CD14-positive monocyte (primary cell): ENCODE data around the gene SLC36A3. TPM values are rescaled to one million over a fixed set of nuclear protein-coding genes. Genes with fewer than 3 reads are reported as not detected.

Experiments used
- DNase-seq, 3 donors: peaks; one replicate each; pipeline ENCODE4 v3.0.0-alpha.2; 2011 to 2022
- H2AFZ ChIP-seq: 2 replicates; pipeline ENCODE4 v1.6.0; 2012; ENCODE audit warnings: mild to moderate bottlenecking, low read depth, low read length, inconsistent platforms; ENCODE audit not compliant: insufficient read depth, poor library complexity, severe bottlenecking
- H3K27ac ChIP-seq, 2 donors: 1 replicate in 1 of 2; 2 replicates in 1 of 2; pipeline ENCODE4 v1.5.1; 2012 to 2013; ENCODE audit warnings: low read length in 2 of 2, control low read depth in 1 of 2, inconsistent platforms in 1 of 2, low read depth in 1 of 2, mild to moderate bottlenecking in 1 of 2
- H3K27me3 ChIP-seq, 2 donors: one replicate each; pipeline versions ENCODE4 v1.6.0 to v1.6.1; 2011 to 2013; ENCODE audit warnings: low read length in 2 of 2; ENCODE audit not compliant: control insufficient read depth in 2 of 2, insufficient read depth in 2 of 2
- H3K36me3 ChIP-seq, 2 donors: replicated peaks in 1 of 2; 1 replicate in 1 of 2; 2 replicates in 1 of 2; pipeline versions ENCODE4 v1.5.1 to v1.6.1; 2012 to 2013; ENCODE audit warnings: low read length in 2 of 2, control low read depth in 1 of 2, inconsistent platforms in 1 of 2, mild to moderate bottlenecking in 1 of 2; ENCODE audit not compliant: insufficient read depth in 2 of 2, control insufficient read depth in 1 of 2
- H3K4me1 ChIP-seq, 2 donors: 1 replicate in 1 of 2; 2 replicates in 1 of 2; pipeline versions ENCODE4 v1.5.1 to v1.6.1; 2012 to 2013; ENCODE audit warnings: low read length in 2 of 2, control low read depth in 1 of 2, inconsistent platforms in 1 of 2, mild to moderate bottlenecking in 1 of 2, moderate library complexity in 1 of 2; ENCODE audit not compliant: insufficient read depth in 2 of 2, control insufficient read depth in 1 of 2
- H3K4me2 ChIP-seq: replicated peaks from 2 replicates; pipeline ENCODE3; 2012; ENCODE audit warnings: low read length, moderate library complexity, mild to moderate bottlenecking; ENCODE audit not compliant: poor library complexity, severe bottlenecking; ENCODE audit errors: extremely low read depth
- H3K4me3 ChIP-seq, 3 experiments: fragments of 200-600 bp in 1 of 3; sonication (generic) in 1 of 3; replicated peaks in 1 of 3; 1 replicate in 2 of 3; 2 replicates in 1 of 3; pipeline ENCODE4 v1.5.1; 2011 to 2013; ENCODE audit warnings: low read length in 3 of 3, mild to moderate bottlenecking in 3 of 3, control low read depth in 2 of 3, low read depth in 2 of 3, inconsistent platforms in 1 of 3, moderate library complexity in 1 of 3
- H3K79me2 ChIP-seq: 2 replicates; pipeline ENCODE4 v1.6.0; 2012; ENCODE audit warnings: mild to moderate bottlenecking, control low read depth, inconsistent platforms, low read length, moderate library complexity; ENCODE audit not compliant: insufficient read depth
- H3K9ac ChIP-seq: 2 replicates; pipeline ENCODE4 v1.6.0; 2017; ENCODE audit warnings: low read length, mild to moderate bottlenecking; ENCODE audit not compliant: insufficient read depth, poor library complexity, severe bottlenecking
- H3K9me3 ChIP-seq, 2 donors: replicated peaks in 1 of 2; 1 replicate in 1 of 2; 2 replicates in 1 of 2; pipeline versions ENCODE4 v1.5.1 to v1.6.1; 2012 to 2013; ENCODE audit warnings: low read length in 2 of 2, control low read depth in 1 of 2; ENCODE audit not compliant: control insufficient read depth in 1 of 2, insufficient read depth in 1 of 2
- H4K20me1 ChIP-seq: 2 replicates; pipeline ENCODE4 v1.6.0; 2012; ENCODE audit warnings: mild to moderate bottlenecking, low read length, control low read depth, moderate library complexity; ENCODE audit not compliant: insufficient read depth
- H3K27ac Mint-ChIP-seq, 7 donors: one replicate each; pipeline ENCODE4 v1.8.0; 2020; ENCODE audit warnings: mild to moderate bottlenecking in 7 of 7, mixed read lengths in 7 of 7, moderate library complexity in 6 of 7, inconsistent platforms in 2 of 7
- H3K27me3 Mint-ChIP-seq, 3 donors: one replicate each; pipeline ENCODE4 v1.8.0; 2021 to 2022; ENCODE audit warnings: low read depth in 3 of 3, mild to moderate bottlenecking in 3 of 3, mixed read lengths in 3 of 3, moderate library complexity in 3 of 3, inconsistent platforms in 1 of 3
- H3K36me3 Mint-ChIP-seq, 2 donors: one replicate each; pipeline ENCODE4 v1.8.0; 2020; ENCODE audit warnings: mixed read lengths in 2 of 2, inconsistent platforms in 1 of 2, mild to moderate bottlenecking in 1 of 2
- H3K4me1 Mint-ChIP-seq: one replicate; pipeline ENCODE4 v1.8.0; 2020; ENCODE audit warnings: mild to moderate bottlenecking, mixed read lengths
- H3K4me3 Mint-ChIP-seq, 2 donors: one replicate each; pipeline ENCODE4 v1.8.0; 2020; ENCODE audit warnings: mild to moderate bottlenecking in 2 of 2, mixed read lengths in 2 of 2, moderate library complexity in 1 of 2
- H3K9me3 Mint-ChIP-seq, 7 donors: one replicate each; pipeline ENCODE4 v1.8.0; 2020 to 2022; ENCODE audit warnings: mixed read lengths in 7 of 7, mild to moderate bottlenecking in 6 of 7, moderate library complexity in 6 of 7, inconsistent platforms in 2 of 7
- WGBS: methylation state at CpG from one replicate; pipeline ENCODE4 v1.1.5; 2013; ENCODE audit warnings: missing lambda C conversion rate; ENCODE audit not compliant: insufficient coverage; 5-methylcytosine and 5-hydroxymethylcytosine counted together
- intact Hi-C, 2 donors: fragments of 100-400 bp; cut with micrococcal nuclease; formaldehyde crosslinking; loops; one replicate each; pipeline versions ENCODE4 v1.15.0 to v1.15.1; 2023
- polyA plus RNA-seq, 3 donors: library from polyadenylated mRNA; depleted of rRNA in 1 of 3; unstranded in 2 of 3; stranded (reverse) in 1 of 3; fragments of 300-500 nt in 2 of 3; fragments of >200 nt in 1 of 3; fragmentation: Illumina TruSeq in 2 of 3; gene quantifications; 1 replicate in 2 of 3; 2 replicates in 1 of 3; pipeline ENCODE4 v1.2.3, GENCODE V29; 2012 to 2021
- TF ChIP-seq, protein P1 (sequence below): fragments of 200-600 bp; IDR thresholded peaks from one replicate; pipeline ENCODE4 v1.8.0; 2022; ENCODE audit warnings: antibody characterized with exemption, mild to moderate bottlenecking

The SLC36A3 gene
- polyA plus RNA-seq, 3 donors: not detected

- Histone ChIP-seq H3K36me3 (no peaks in the 10 kb centered on the region), H3K9ac (no peak overlapping the region), H3K79me2 (no peaks in the 10 kb centered on the region), H3K4me2 (no peak overlapping the region), H3K9me3 (no peaks in the 10 kb centered on the region), H3K27ac (no peak overlapping the region), H3K27me3 (no peaks in the 10 kb centered on the region), H2AFZ (no peak overlapping the region), H3K4me1 (no peaks in the 10 kb centered on the region), H4K20me1 (no peaks in the 10 kb centered on the region), H3K4me3 (no peak overlapping the region)
- no peaks in the 10 kb centered on the region for H3K4me1 Mint-ChIP-seq
- H3K9me3 Mint-ChIP-seq: no peaks in the 10 kb centered on the region
- 35% methylated on average over 4 of the region's 8 CpGs for WGBS
- H3K27ac Mint-ChIP-seq: no peak overlapping the region
- TF ChIP-seq, protein P1, sequence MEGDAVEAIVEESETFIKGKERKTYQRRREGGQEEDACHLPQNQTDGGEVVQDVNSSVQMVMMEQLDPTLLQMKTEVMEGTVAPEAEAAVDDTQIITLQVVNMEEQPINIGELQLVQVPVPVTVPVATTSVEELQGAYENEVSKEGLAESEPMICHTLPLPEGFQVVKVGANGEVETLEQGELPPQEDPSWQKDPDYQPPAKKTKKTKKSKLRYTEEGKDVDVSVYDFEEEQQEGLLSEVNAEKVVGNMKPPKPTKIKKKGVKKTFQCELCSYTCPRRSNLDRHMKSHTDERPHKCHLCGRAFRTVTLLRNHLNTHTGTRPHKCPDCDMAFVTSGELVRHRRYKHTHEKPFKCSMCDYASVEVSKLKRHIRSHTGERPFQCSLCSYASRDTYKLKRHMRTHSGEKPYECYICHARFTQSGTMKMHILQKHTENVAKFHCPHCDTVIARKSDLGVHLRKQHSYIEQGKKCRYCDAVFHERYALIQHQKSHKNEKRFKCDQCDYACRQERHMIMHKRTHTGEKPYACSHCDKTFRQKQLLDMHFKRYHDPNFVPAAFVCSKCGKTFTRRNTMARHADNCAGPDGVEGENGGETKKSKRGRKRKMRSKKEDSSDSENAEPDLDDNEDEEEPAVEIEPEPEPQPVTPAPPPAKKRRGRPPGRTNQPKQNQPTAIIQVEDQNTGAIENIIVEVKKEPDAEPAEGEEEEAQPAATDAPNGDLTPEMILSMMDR: peak; percentile 82
- no peak overlapping the region for H3K4me3 Mint-ChIP-seq
- no peaks in the 10 kb centered on the region for H3K36me3 Mint-ChIP-seq
- intact Hi-C loops: no loop called here
- peaks cover 3 to 10% (median 6%) of the 10 kb centered on the region in 3 donors for H3K27me3 Mint-ChIP-seq
- peak in 1 of 3 donors; percentile 23 for DNase-seq
Measured at GRCh38 chr5:151284392-151284967, 19.1 kb downstream of the SLC36A3 start.

GRCh38 chr5:151283120-151283825 is 20.3 kb downstream of the SLC36A3 start:
- WGBS: 100% methylated on average over 3 of the region's 4 CpGs
- H3K36me3 Mint-ChIP-seq: no peaks in the 10 kb centered on the region
- H3K79me2 ChIP-seq: no peaks in the 10 kb centered on the region
- no peaks in the 10 kb centered on the region for H3K4me1 ChIP-seq
- H3K4me2 ChIP-seq: no peak overlapping the region
- no peak overlapping the region for H3K4me3 Mint-ChIP-seq
- H3K4me3 ChIP-seq: no peak overlapping the region
- intact Hi-C loops: no loop called here
- H3K27ac Mint-ChIP-seq: no peak overlapping the region
- no peak overlapping the region for H3K9ac ChIP-seq
- H3K27ac ChIP-seq: no peak overlapping the region
- H3K36me3 ChIP-seq: no peaks in the 10 kb centered on the region
- peaks cover 3 to 8% (median 6%) of the 10 kb centered on the region in 3 donors for H3K27me3 Mint-ChIP-seq
- H4K20me1 ChIP-seq: no peaks in the 10 kb centered on the region
- H3K27me3 ChIP-seq: no peaks in the 10 kb centered on the region
- no peaks in the 10 kb centered on the region for H3K9me3 ChIP-seq
- H3K4me1 Mint-ChIP-seq: no peaks in the 10 kb centered on the region
- no peak for DNase-seq
- H3K9me3 Mint-ChIP-seq: no peaks in the 10 kb centered on the region
- TF ChIP-seq, protein P1: no peak
- H2AFZ ChIP-seq: no peak overlapping the region
